Activated naive CD4-positive, alpha-beta T cell treated with anti-CD3 and anti-CD28 coated beads, Interleukin-2, amount 50 U/mL, for 24 hours (primary cell): Measurements from ENCODE around the gene NRGN.
"Not testable (repeated sequence)": the region's sequence is repeated elsewhere in the genome, so short reads cannot be mapped to it uniquely, and the experiment has no call there.

ENCODE experiments used
- H3K27ac Mint-ChIP-seq: one replicate; pipeline ENCODE4 v1.8.0; 2021; ENCODE audit warnings: mild to moderate bottlenecking, mixed read lengths
- H3K27me3 Mint-ChIP-seq: one replicate; pipeline ENCODE4 v1.8.0; 2021; ENCODE audit warnings: mixed read lengths
- H3K36me3 Mint-ChIP-seq: one replicate; pipeline ENCODE4 v1.8.0; 2021; ENCODE audit warnings: mixed read lengths
- H3K4me1 Mint-ChIP-seq: one replicate; pipeline ENCODE4 v1.8.0; 2021; ENCODE audit warnings: mixed read lengths
- H3K4me3 Mint-ChIP-seq: one replicate; pipeline ENCODE4 v1.8.0; 2021; ENCODE audit warnings: mild to moderate bottlenecking, mixed read lengths
- H3K9me3 Mint-ChIP-seq: one replicate; pipeline ENCODE4 v1.8.0; 2021; ENCODE audit warnings: mixed read lengths

Gene NRGN

GRCh38 chr11:124760806-124761205 is 21.1 kb downstream of the NRGN start:
- H3K27ac Mint-ChIP-seq = no peak overlapping the region
- no peaks in the 10 kb centered on the region for H3K36me3 Mint-ChIP-seq
- H3K4me1 Mint-ChIP-seq = peaks cover 29% of the 10 kb centered on the region
- H3K27me3 Mint-ChIP-seq = peaks cover 21% of the 10 kb centered on the region
- H3K9me3 Mint-ChIP-seq = no peaks in the 10 kb centered on the region
- H3K4me3 Mint-ChIP-seq = peak overlapping the region; percentile 71

GRCh38 chr11:124761301-124762104 is 21.8 kb downstream of the NRGN start:
- no peak overlapping the region for H3K27ac Mint-ChIP-seq
- H3K9me3 Mint-ChIP-seq = no peaks in the 10 kb centered on the region
- H3K36me3 Mint-ChIP-seq = peaks cover 4% of the 10 kb centered on the region
- peaks cover 29% of the 10 kb centered on the region for H3K4me1 Mint-ChIP-seq
- H3K27me3 Mint-ChIP-seq = peaks cover 21% of the 10 kb centered on the region
- H3K4me3 Mint-ChIP-seq = peak overlapping the region; percentile 59

- Mint-ChIP-seq H3K36me3 (peaks cover 4% of the 10 kb centered on the region), H3K9me3 (no peaks in the 10 kb centered on the region), H3K27ac (peak within 1 kb of the TSS; percentile 81), H3K27me3 (peaks cover 17% of the 10 kb centered on the region), H3K4me3 (peak within 1 kb of the TSS; percentile 95), H3K4me1 (peaks cover 29% of the 10 kb centered on the region)
Measured at GRCh38 chr11:124762105-124762623, 22.4 kb downstream of the NRGN start, which contains the start of gene ESAM. Gene ESAM (minus strand): TSS chr11:124762290. CDS start chr11:124762154, 136 bp downstream.

- peaks cover 4% of the 10 kb centered on the region for H3K36me3 Mint-ChIP-seq
- peaks cover 15% of the 10 kb centered on the region for H3K27me3 Mint-ChIP-seq
- H3K27ac Mint-ChIP-seq = no peak overlapping the region
- no peaks in the 10 kb centered on the region for H3K9me3 Mint-ChIP-seq
- peaks cover 29% of the 10 kb centered on the region for H3K4me1 Mint-ChIP-seq
- H3K4me3 Mint-ChIP-seq = peak overlapping the region; percentile 95
Measured at GRCh38 chr11:124762624-124763155, 22.9 kb downstream of the NRGN start.

GRCh38 chr11:124763156-124763947 is 23.6 kb downstream of the NRGN start:
- Mint-ChIP-seq H3K4me3 (peak overlapping the region; percentile 95), H3K4me1 (peaks cover 26% of the 10 kb centered on the region), H3K27ac (peak overlapping the region; percentile 81), H3K36me3 (peaks cover 5% of the 10 kb centered on the region), H3K9me3 (no peaks in the 10 kb centered on the region), H3K27me3 (peaks cover 13% of the 10 kb centered on the region)

- Mint-ChIP-seq H3K27ac (no peak overlapping the region), H3K27me3 (peaks cover 2% of the 10 kb centered on the region)
Measured at GRCh38 chr11:124766156-124766555, 26.4 kb downstream of the NRGN start.

GRCh38 chr11:124768914-124769313 is 29.2 kb downstream of the NRGN start:
- Mint-ChIP-seq H3K27ac (no peak overlapping the region), H3K9me3 (no peaks in the 10 kb centered on the region), H3K27me3 (no peaks in the 10 kb centered on the region), H3K4me1 (no peaks in the 10 kb centered on the region), H3K4me3 (no peak overlapping the region), H3K36me3 (peaks cover 15% of the 10 kb centered on the region)

More at GRCh38 chr11:124766156-124766555, 26.4 kb downstream of the NRGN start:
- peaks cover 10% of the 10 kb centered on the region for H3K4me1 Mint-ChIP-seq
- no peak overlapping the region for H3K4me3 Mint-ChIP-seq
- peaks cover 8% of the 10 kb centered on the region for H3K36me3 Mint-ChIP-seq
- H3K9me3 Mint-ChIP-seq = no peaks in the 10 kb centered on the region

- H3K4me1 Mint-ChIP-seq = no peaks in the 10 kb centered on the region
- no peaks in the 10 kb centered on the region for H3K27me3 Mint-ChIP-seq
- peaks cover 15% of the 10 kb centered on the region for H3K36me3 Mint-ChIP-seq
- no peaks in the 10 kb centered on the region for H3K9me3 Mint-ChIP-seq
- H3K27ac Mint-ChIP-seq = no peak overlapping the region
- H3K4me3 Mint-ChIP-seq = no peak overlapping the region
Measured at GRCh38 chr11:124769806-124770774, 30.3 kb downstream of the NRGN start.

GRCh38 chr11:124770959-124771358 is 31.2 kb downstream of the NRGN start:
- H3K27ac Mint-ChIP-seq, H3K4me1 Mint-ChIP-seq, H3K9me3 Mint-ChIP-seq, H3K4me3 Mint-ChIP-seq, H3K27me3 Mint-ChIP-seq: not testable (repeated sequence)
- H3K36me3 Mint-ChIP-seq = peaks cover 15% of the 10 kb centered on the region

GRCh38 chr11:124776865-124777645 is 37.3 kb downstream of the NRGN start:
- Mint-ChIP-seq H3K4me1 (peaks cover 33% of the 10 kb centered on the region), H3K9me3 (no peaks in the 10 kb centered on the region), H3K27me3 (no peaks in the 10 kb centered on the region), H3K36me3 (peaks cover 5% of the 10 kb centered on the region), H3K4me3 (no peak overlapping the region), H3K27ac (peak overlapping the region; percentile 52)

GRCh38 chr11:124778281-124778680 is 38.5 kb downstream of the NRGN start:
- Mint-ChIP-seq H3K4me3 (no peak overlapping the region), H3K27me3 (no peaks in the 10 kb centered on the region), H3K36me3 (peaks cover 4% of the 10 kb centered on the region), H3K4me1 (peaks cover 33% of the 10 kb centered on the region), H3K9me3 (no peaks in the 10 kb centered on the region), H3K27ac (no peak overlapping the region)

GRCh38 chr11:124779568-124779967 is 39.8 kb downstream of the NRGN start:
- Mint-ChIP-seq H3K4me1 (peaks cover 39% of the 10 kb centered on the region), H3K4me3 (no peak overlapping the region), H3K9me3 (no peaks in the 10 kb centered on the region), H3K27me3 (no peaks in the 10 kb centered on the region), H3K27ac (no peak overlapping the region), H3K36me3 (peaks cover 2% of the 10 kb centered on the region)

GRCh38 chr11:124783002-124783401 is 43.3 kb downstream of the NRGN start:
- no peaks in the 10 kb centered on the region for H3K36me3 Mint-ChIP-seq
- H3K4me1 Mint-ChIP-seq = peaks cover 27% of the 10 kb centered on the region
- H3K9me3 Mint-ChIP-seq = no peaks in the 10 kb centered on the region
- H3K27me3 Mint-ChIP-seq = no peaks in the 10 kb centered on the region
- H3K4me3 Mint-ChIP-seq = no peak overlapping the region
- H3K27ac Mint-ChIP-seq = no peak overlapping the region

- H3K27me3 Mint-ChIP-seq = no peaks in the 10 kb centered on the region
- no peaks in the 10 kb centered on the region for H3K36me3 Mint-ChIP-seq
- H3K4me1 Mint-ChIP-seq = peaks cover 20% of the 10 kb centered on the region
- H3K27ac Mint-ChIP-seq = no peak overlapping the region
- H3K9me3 Mint-ChIP-seq = no peaks in the 10 kb centered on the region
- H3K4me3 Mint-ChIP-seq = no peak overlapping the region
Measured at GRCh38 chr11:124784051-124784450, 44.3 kb downstream of the NRGN start.
